ENCODE measurements around the gene MAP3K5. TPM values are rescaled to one million over a fixed set of nuclear protein-coding genes. Genes with fewer than 3 reads are reported as not detected.

Gene MAP3K5
- total RNA-seq, 1 experiment from 2014 or later = 2.1 TPM

DNA sequence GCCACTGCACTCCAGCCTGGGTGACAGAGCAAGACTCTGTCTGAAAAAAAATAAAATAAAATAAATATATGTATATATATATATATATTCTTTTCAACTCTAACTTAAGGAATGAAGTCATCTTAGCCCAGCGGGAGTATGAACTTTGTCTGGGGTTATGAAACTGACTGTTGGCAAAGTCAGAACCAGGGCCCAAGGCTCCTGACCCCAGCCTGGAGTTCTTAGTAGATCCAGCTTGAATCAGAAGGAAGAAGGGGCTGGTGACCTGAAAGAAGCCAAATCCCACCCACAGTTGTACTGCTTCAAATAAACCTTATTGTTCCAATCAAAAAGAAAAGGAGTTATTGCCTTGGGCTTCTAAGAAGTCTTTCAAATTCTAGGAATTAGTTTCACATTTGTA, 158.9 kb downstream of the MAP3K5 start:
- CTCF ChIA-PET = no interaction called here
- no TSS peak for BruUV-seq (replicated peaks)
- Histone ChIP-seq H3K9me3 (no peaks in the 10 kb centered on the region), H3K27me3 (replicated peaks; ENCODE audit: control insufficient read depth, insufficient read depth, low read length) (no peaks in the 10 kb centered on the region; the same call in 1 of the 2 replicates), H3K4me1 (no peaks in the 10 kb centered on the region), H3K36me3 (ENCODE audit: control insufficient read depth, insufficient read depth, low read length) (no peaks in the 10 kb centered on the region), H3K4me3 (ENCODE audit: low read depth, low read length) (no peak overlapping the region)
- POLR2A ChIA-PET = no interaction called here
- no peak overlapping the region for H3K27ac Mint-ChIP-seq (ENCODE audit: unreplicated experiment)
- no peaks in the 10 kb centered on the region for H3K4me1 Mint-ChIP-seq (ENCODE audit: low read depth, unreplicated experiment)
- no peaks in the 10 kb centered on the region for H3K36me3 Mint-ChIP-seq (ENCODE audit: insufficient read depth, unreplicated experiment)
- no peak overlapping the region for H3K4me3 Mint-ChIP-seq (ENCODE audit: unreplicated experiment)
- TF ChIP-seq, protein P1, sequence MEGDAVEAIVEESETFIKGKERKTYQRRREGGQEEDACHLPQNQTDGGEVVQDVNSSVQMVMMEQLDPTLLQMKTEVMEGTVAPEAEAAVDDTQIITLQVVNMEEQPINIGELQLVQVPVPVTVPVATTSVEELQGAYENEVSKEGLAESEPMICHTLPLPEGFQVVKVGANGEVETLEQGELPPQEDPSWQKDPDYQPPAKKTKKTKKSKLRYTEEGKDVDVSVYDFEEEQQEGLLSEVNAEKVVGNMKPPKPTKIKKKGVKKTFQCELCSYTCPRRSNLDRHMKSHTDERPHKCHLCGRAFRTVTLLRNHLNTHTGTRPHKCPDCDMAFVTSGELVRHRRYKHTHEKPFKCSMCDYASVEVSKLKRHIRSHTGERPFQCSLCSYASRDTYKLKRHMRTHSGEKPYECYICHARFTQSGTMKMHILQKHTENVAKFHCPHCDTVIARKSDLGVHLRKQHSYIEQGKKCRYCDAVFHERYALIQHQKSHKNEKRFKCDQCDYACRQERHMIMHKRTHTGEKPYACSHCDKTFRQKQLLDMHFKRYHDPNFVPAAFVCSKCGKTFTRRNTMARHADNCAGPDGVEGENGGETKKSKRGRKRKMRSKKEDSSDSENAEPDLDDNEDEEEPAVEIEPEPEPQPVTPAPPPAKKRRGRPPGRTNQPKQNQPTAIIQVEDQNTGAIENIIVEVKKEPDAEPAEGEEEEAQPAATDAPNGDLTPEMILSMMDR (IDR thresholded peaks at IDR 0.05; ENCODE audit: insufficient read depth in 1 of 2, low read depth in 1 of 2, low read length in 1 of 2, severe bottlenecking in 1 of 2, unreplicated experiment in 1 of 2) = no peak
- no peaks in the 10 kb centered on the region for H3K9me3 Mint-ChIP-seq (ENCODE audit: unreplicated experiment)
- intact Hi-C loops (cut with micrococcal nuclease; ENCODE audit: unreplicated experiment) = no loop called here
- H3K27me3 Mint-ChIP-seq (ENCODE audit: insufficient read depth, unreplicated experiment) = no peaks in the 10 kb centered on the region
- no peak for DNase-seq

DNA sequence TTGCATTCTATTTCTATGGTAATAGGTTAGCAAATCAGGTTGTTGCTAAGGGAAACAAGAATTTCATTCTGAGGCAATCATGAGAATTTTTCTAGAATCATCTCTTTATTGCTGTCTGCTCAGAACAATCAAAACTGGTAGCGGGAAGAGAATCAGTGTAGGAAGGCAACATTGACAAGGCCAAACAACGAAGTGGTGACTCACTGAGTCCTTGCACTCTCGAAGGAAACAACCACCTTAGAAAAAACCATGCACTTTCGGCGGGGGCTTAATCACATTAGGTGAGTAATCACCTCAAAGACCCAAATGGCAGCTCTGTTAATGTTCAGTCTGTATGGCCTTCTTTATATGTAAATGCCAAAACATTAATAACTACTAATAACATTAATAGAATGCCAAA, 163.3 kb downstream of the MAP3K5 start:
- H3K36me3 ChIP-seq (ENCODE audit: control insufficient read depth, insufficient read depth, low read length) = no peaks in the 10 kb centered on the region
- TF ChIP-seq, protein P1 (IDR thresholded peaks at IDR 0.05; ENCODE audit: insufficient read depth in 1 of 2, low read depth in 1 of 2, low read length in 1 of 2, severe bottlenecking in 1 of 2, unreplicated experiment in 1 of 2) = no peak
- no TSS peak for BruUV-seq (replicated peaks)
- H3K27ac Mint-ChIP-seq (ENCODE audit: unreplicated experiment) = no peak overlapping the region
- H3K4me3 Mint-ChIP-seq (ENCODE audit: unreplicated experiment) = no peak overlapping the region
- intact Hi-C loops (cut with micrococcal nuclease; ENCODE audit: unreplicated experiment) = no loop called here
- no peak overlapping the region for H3K4me3 ChIP-seq (ENCODE audit: low read depth, low read length)
- POLR2A ChIA-PET = no interaction called here
- H3K4me1 Mint-ChIP-seq (ENCODE audit: low read depth, unreplicated experiment) = peaks cover 6% of the 10 kb centered on the region
- CTCF ChIA-PET = no interaction called here
- no peaks in the 10 kb centered on the region for H3K9me3 Mint-ChIP-seq (ENCODE audit: unreplicated experiment)
- H3K36me3 Mint-ChIP-seq (ENCODE audit: insufficient read depth, unreplicated experiment) = no peaks in the 10 kb centered on the region
- no peaks in the 10 kb centered on the region for H3K27me3 ChIP-seq (replicated peaks; ENCODE audit: control insufficient read depth, insufficient read depth, low read length)
- no peaks in the 10 kb centered on the region for H3K9me3 ChIP-seq
- no peaks in the 10 kb centered on the region for H3K4me1 ChIP-seq
- no peak for DNase-seq
- no peaks in the 10 kb centered on the region for H3K27me3 Mint-ChIP-seq (ENCODE audit: insufficient read depth, unreplicated experiment)

DNA sequence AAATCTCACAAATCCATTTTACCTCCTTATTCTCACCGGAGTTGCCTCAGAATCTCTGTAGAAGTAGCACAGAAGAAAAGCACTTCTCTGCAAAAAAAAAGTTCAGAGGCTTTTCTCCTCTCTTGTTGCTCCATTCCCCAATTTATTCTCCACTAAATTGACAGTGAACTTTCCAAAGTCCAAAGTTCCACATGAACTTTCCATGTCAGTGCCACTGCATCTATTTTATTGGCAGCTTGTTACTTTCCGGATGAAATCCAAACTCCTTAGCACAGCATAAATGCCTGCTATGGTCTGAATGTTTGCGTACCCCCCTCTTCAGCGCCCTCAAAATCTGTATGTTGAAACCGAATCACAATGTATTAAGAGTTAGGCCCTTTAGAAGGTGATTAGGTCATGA, 165.1 kb downstream of the MAP3K5 start:
- ChIA-PET CTCF (no interaction called here), POLR2A (no interaction called here)
- Mint-ChIP-seq H3K4me1 (ENCODE audit: low read depth, unreplicated experiment) (peaks cover 6% of the 10 kb centered on the region), H3K36me3 (ENCODE audit: insufficient read depth, unreplicated experiment) (no peaks in the 10 kb centered on the region), H3K9me3 (ENCODE audit: unreplicated experiment) (no peaks in the 10 kb centered on the region), H3K27me3 (ENCODE audit: insufficient read depth, unreplicated experiment) (no peaks in the 10 kb centered on the region), H3K4me3 (ENCODE audit: unreplicated experiment) (no peak overlapping the region), H3K27ac (ENCODE audit: unreplicated experiment) (no peak overlapping the region)
- intact Hi-C loops (cut with micrococcal nuclease; ENCODE audit: unreplicated experiment) = no loop called here
- Histone ChIP-seq H3K27me3 (replicated peaks; ENCODE audit: control insufficient read depth, insufficient read depth, low read length) (no peaks in the 10 kb centered on the region), H3K4me1 (peaks cover 6% of the 10 kb centered on the region; the same call in 1 of the 2 replicates), H3K36me3 (ENCODE audit: control insufficient read depth, insufficient read depth, low read length) (no peaks in the 10 kb centered on the region), H3K9me3 (no peaks in the 10 kb centered on the region), H3K4me3 (ENCODE audit: low read depth, low read length) (no peak overlapping the region)
- BruUV-seq (replicated peaks) = no TSS peak
- TF ChIP-seq, protein P1 (IDR thresholded peaks at IDR 0.05; ENCODE audit: insufficient read depth in 1 of 2, low read depth in 1 of 2, low read length in 1 of 2, severe bottlenecking in 1 of 2, unreplicated experiment in 1 of 2) = no peak
- no peak for DNase-seq
